GM10248 (cell line): ENCODE results near the gene NTRK3.

Experiments used
- CTCF ChIA-PET: fragments of 300-600 bp; sonication (Branson Sonifier 250); formaldehyde crosslinking; extraction: SDS; loops from one replicate; lab custom pipeline; 2021; ENCODE audit warnings: antibody characterized with exemption; lab: Yijun Ruan, JAX
- POLR2A ChIA-PET: fragments of 350-650 bp; sonication (Branson Sonifier 250); formaldehyde crosslinking; extraction: SDS; loops from one replicate; lab custom pipeline; 2020; ENCODE audit warnings: antibody characterized with exemption; lab: Yijun Ruan, JAX
- DNase-seq: peaks from one replicate; pipeline ENCODE4 v3.0.0; 2012; ENCODE audit errors: extremely low spot score
- CTCF ChIP-seq: IDR thresholded peaks from 2 replicates; pipeline ENCODE4 v1.5.1; 2012; ENCODE audit warnings: mild to moderate bottlenecking, low read depth; ENCODE audit errors: extremely low read depth, missing control alignments, control extremely low read depth

Gene NTRK3

GRCh38 chr15:88013111-88013510 lies 243.4 kb downstream of the NTRK3 start:
- ChIA-PET POLR2A (no interaction called here), CTCF (no interaction called here)
- DNase-seq: no peak
- no peak for TF ChIP-seq CTCF

GRCh38 chr15:88012688-88013087 lies 243.9 kb downstream of the NTRK3 start:
- no peak for TF ChIP-seq CTCF
- ChIA-PET POLR2A (no interaction called here), CTCF (no interaction called here)
- DNase-seq: no peak

- CTCF ChIA-PET: no interaction called here
- DNase-seq: no peak
- TF ChIP-seq CTCF: no peak
- POLR2A ChIA-PET: no interaction called here
Observed at GRCh38 chr15:88012233-88012632, 244.3 kb downstream of the NTRK3 start.

GRCh38 chr15:88011533-88011932 lies 245.0 kb downstream of the NTRK3 start:
- CTCF ChIA-PET: no interaction called here

GRCh38 chr15:88006146-88006545 lies 250.4 kb downstream of the NTRK3 start:
- DNase-seq: no peak
- TF ChIP-seq CTCF: no peak
- ChIA-PET CTCF (no interaction called here), POLR2A (no interaction called here)

More at GRCh38 chr15:88011533-88011932, 245.0 kb downstream of the NTRK3 start:
- DNase-seq: no peak
- TF ChIP-seq CTCF: no peak
- POLR2A ChIA-PET: no interaction called here

GRCh38 chr15:88004399-88004798 lies 252.1 kb downstream of the NTRK3 start:
- ChIA-PET CTCF (interaction anchor here (0.9 to 1.0 kb wide), 2 partner anchors 15 to 46 kb away, joined by 3 to 4 read pairs; no protein-coding TSS in a partner anchor), POLR2A (no interaction called here)
- TF ChIP-seq CTCF: no peak
- DNase-seq: no peak

- no peak for DNase-seq
- no peak for TF ChIP-seq CTCF
- ChIA-PET POLR2A (no interaction called here), CTCF (no interaction called here)
Observed at GRCh38 chr15:88003541-88004327, 252.8 kb downstream of the NTRK3 start.
